Lower lobe of right lung (tissue), 1 donor: ENCODE data around the gene CSE1L. TPM values are rescaled to one million over a fixed set of nuclear protein-coding genes. Genes with fewer than 3 reads are reported as not detected.

Experiments
- total RNA-seq: library from RNA; stranded (reverse); fragmentation: NEBNext Ultra II Directional; extraction: Animal tissue kit (Norgen Biotek cat#: 25700); gene quantifications from one replicate; pipeline ENCODE4 v1.2.1, GENCODE V29; 2021
- donor health status: DM: no; HTN: yes; CAD: no; lungs with severe emphysema.

CSE1L gene
- total RNA-seq, 1 donor from 2014 or later, result 39.0 TPM

Other genes with a start within 250 kb of the CSE1L start
- gene PREX1, start 218.3 kb upstream of the CSE1L start, total RNA-seq, result 78.2 TPM
- 32.9 TPM for gene ARFGEF2, start 124.6 kb upstream of the CSE1L start, total RNA-seq
- 73.5 TPM for gene STAU1, start 142.0 kb downstream of the CSE1L start, total RNA-seq
- 27.8 TPM for gene DDX27, start 173.1 kb downstream of the CSE1L start, total RNA-seq
- gene ZNFX1, start 231.7 kb downstream of the CSE1L start, total RNA-seq, result 53.9 TPM